Activated gamma-delta T cell treated with anti-CD3 and anti-CD28 coated beads, Interleukin-2, amount 50 U/mL, for 16 hours (primary cell): ENCODE measurements around the gene RHBG.

Experiments used
- DNase-seq: peaks from one replicate; pipeline ENCODE4 v3.0.0-alpha.2; 2020; ENCODE audit warnings: low read depth

RHBG gene

DNA sequence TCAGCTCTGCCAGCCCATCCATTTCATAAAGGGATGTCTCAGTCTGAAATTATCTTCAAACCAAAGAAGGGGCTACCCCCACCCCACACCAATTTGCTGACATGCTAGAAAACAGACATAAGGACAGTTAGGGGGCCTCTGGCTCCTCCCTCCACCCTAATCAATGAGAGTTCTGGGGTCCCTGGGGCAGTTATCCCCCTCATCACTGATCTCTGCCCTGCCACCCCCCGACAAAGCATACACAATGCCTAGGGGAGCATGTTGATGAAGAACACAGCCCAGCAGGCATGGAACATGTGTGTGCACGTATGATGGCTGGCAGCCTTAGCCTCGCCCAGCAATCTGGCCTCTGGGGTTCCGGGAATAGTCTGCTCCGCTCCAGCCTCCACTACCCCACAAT lies 58.9 kb downstream of the RHBG start:
- DNase-seq, result no peak

- DNase-seq, result no peak
Observed at GRCh38 chr1:156428746-156429288, 59.8 kb downstream of the RHBG start.

GRCh38 chr1:156429313-156430060 lies 60.5 kb downstream of the RHBG start:
- DNase-seq, result no peak

DNA sequence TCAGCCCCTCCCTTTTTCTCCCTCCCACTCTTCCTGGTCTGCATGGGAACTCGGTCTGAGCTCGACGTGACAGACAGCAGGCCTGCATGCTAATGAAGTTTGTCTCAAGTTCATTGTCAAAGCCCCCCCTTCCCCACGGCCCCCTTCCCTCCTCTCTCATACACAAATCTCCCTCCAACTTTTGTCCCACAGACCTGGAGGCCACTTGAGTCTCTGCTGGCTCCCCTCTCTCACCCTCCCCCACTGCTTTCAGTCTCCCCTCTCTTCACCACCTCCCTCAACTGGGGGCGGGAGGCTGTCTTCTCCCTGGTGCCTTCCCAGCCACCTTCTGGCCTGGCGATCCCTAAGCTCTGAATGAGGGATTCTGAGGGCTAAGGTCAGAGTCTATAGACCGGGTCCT lies 61.3 kb downstream of the RHBG start:
- DNase-seq, result no peak

DNA sequence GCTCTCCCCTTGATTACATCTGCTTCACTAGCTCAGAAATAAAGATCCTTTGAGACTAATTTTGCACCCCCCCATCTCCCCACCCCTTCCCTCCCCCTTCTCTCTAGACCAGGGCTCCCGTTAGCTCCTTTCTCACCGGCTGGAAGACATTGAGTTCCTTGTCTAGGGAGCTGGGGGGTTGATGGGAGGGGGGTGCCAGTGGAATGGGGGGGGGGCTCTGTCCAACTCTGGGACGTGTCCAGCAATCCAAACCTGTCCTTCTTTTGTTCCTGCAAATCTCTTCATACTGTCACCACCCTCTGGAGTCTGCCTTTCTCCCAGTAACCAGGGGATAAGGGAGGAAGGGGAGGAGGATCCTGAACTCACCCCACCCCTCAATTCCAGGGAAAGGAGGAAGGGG lies 61.9 kb downstream of the RHBG start:
- DNase-seq, result no peak

GRCh38 chr1:156431366-156431765 lies 62.4 kb downstream of the RHBG start:
- no peak for DNase-seq

GRCh38 chr1:156431769-156432668 lies 63.0 kb downstream of the RHBG start:
- no peak for DNase-seq

DNA sequence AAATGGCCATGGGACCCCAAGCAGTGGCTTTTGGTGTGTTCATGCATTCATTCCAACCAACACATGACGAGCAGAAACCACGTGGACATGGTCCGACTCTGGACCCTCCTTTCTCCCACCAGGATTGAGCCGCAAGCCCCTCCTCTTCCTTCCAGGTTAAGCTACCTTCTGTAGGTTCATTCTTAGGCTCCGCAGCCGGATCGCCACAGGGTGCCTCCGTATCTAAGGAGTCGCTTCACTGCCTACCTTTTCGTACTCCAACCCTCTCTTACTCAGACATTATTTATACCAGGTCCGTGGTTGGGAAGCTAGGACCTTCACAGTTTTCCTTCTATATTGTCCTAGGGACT lies 63.6 kb downstream of the RHBG start:
- DNase-seq, result no peak

DNA sequence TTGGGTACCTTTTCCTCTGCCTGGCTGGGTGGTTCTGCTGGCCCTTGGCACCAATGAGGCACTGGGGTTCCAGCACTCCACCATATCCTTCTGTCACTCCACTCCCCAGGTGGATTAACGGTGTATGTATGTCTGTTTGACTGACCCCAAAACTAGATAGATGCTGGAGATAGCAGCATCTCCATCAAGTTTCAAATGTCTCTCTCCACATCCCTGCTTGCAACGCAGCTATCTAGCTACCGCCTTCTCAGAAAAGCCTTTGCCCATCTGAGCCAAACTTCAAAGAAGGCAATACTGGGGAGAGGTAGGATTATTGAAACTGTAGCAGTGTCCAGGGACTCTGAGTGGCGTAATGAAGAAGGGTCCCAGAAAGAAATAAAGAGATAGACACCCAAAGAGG lies 64.0 kb downstream of the RHBG start:
- no peak for DNase-seq

DNA sequence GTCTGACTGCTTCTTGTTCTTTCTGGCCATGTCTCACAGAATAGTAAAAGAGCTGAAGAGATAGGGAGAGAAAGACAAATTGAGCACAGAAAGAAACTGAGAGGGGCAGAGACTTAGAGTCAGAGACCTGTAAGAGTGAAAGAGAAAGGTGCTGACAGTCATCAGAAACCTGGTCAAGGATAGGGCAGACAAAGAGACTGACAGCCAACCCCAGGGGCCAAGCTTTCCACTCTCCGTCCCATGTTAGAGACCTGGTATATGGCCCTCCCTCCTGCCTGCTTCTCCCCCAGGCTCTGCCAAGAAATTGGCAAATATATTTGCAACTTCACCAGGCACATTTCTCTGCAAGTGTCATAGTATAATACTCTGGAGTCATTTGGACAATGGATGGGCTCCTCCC lies 64.6 kb downstream of the RHBG start:
- no peak for DNase-seq
